ENCODE data around the gene RFPL1. TPM values are rescaled to one million over a fixed set of nuclear protein-coding genes. Genes with fewer than 3 reads are reported as not detected.
A peak's percentile ranks its signal among the peaks of the same experiment; 100 is the strongest.
"Not testable (repeated sequence)": the region's sequence is repeated elsewhere in the genome, so short reads cannot be mapped to it uniquely, and the experiment has no call there.

Gene RFPL1
- not detected for total RNA-seq

GRCh38 chr22:29438283-29438682 lies at the start of gene RFPL1:
Gene RFPL1 (plus strand): TSS chr22:29438583.
- H3K36me3 ChIP-seq; in situ Hi-C loops (cut with MboI; ENCODE audit: low sequenced_read_pairs in 4 of 4); ATAC-seq; H3K4me3 ChIP-seq; H3K9me3 ChIP-seq; DNase-seq; H3K27ac ChIP-seq; H3K4me1 ChIP-seq; intact Hi-C loops (cut with DNase I; ENCODE audit: low total_unique reads): not testable (repeated sequence)
- H3K27me3 ChIP-seq = peaks cover 0 to 15% (median 2%) of the 10 kb centered on the region in 3 donors

GRCh38 chr22:29388759-29389090 lies 49.7 kb upstream of the RFPL1 start:
- Histone ChIP-seq H3K9me3 (no peaks in the 10 kb centered on the region), H3K4me3 (peak overlapping the region; percentile 69 to 96 (median 82)), H3K27ac (peak overlapping the region; percentile 83 to 97 (median 92)), H3K27me3 (no peaks in the 10 kb centered on the region), H3K4me1 (peaks cover 26 to 27% of the 10 kb centered on the region in 2 donors), H3K36me3 (no peaks in the 10 kb centered on the region)
- peak; percentile 32 for ATAC-seq
- intact Hi-C loops (cut with DNase I; ENCODE audit: low total_unique reads) (loop anchor here (1.0 kb wide), 2 partner anchors 51 to 82 kb away; partner anchors contain the start of gene GAS2L1), in situ Hi-C loops (cut with MboI; ENCODE audit: low sequenced_read_pairs in 4 of 4) (no loop called here)
- no peak for TF ChIP-seq CTCF (IDR thresholded peaks at IDR 0.05 in 4 of 5, conservative IDR thresholded peaks at IDR 0.05 in 1 of 5)
- TF ChIP-seq POLR2A (IDR thresholded peaks at IDR 0.05) = no peak
- no peak for DNase-seq

- peaks cover 26 to 27% of the 10 kb centered on the region in 2 donors for H3K4me1 ChIP-seq
- in situ Hi-C loops (cut with MboI; ENCODE audit: low sequenced_read_pairs in 4 of 4) = loop anchor here in 2 of 4 donors (10.0 kb wide), 2 partner anchors 85 to 135 kb away; partner anchors contain the start of gene GAS2L1 (in 1 of the 2)
These were observed 48.1 kb upstream of the RFPL1 start for GRCh38 chr22:29390270-29390669.

GRCh38 chr22:29391546-29391945 lies 46.8 kb upstream of the RFPL1 start:
- no peak for DNase-seq
- no peaks in the 10 kb centered on the region for H3K36me3 ChIP-seq
- in situ Hi-C loops (cut with MboI; ENCODE audit: low sequenced_read_pairs in 4 of 4) = loop anchor here in 2 of 4 donors (10.0 kb wide), 2 partner anchors 87 to 133 kb away; partner anchors contain the start of gene GAS2L1 (in 1 of the 2)
- no peak overlapping the region for H3K4me3 ChIP-seq
- no peak for TF ChIP-seq POLR2A (IDR thresholded peaks at IDR 0.05)
- TF ChIP-seq CTCF (IDR thresholded peaks at IDR 0.05 in 4 of 5, conservative IDR thresholded peaks at IDR 0.05 in 1 of 5) = no peak
- H3K9me3 ChIP-seq = no peaks in the 10 kb centered on the region
- H3K4me1 ChIP-seq = peaks cover 17 to 20% of the 10 kb centered on the region in 2 donors
- no peaks in the 10 kb centered on the region for H3K27me3 ChIP-seq
- ATAC-seq = no peak
- intact Hi-C loops (cut with DNase I; ENCODE audit: low total_unique reads) = loop anchor here (10.0 kb wide), 1 partner anchor 133 kb away; no protein-coding TSS in a partner anchor
- H3K27ac ChIP-seq = no peak overlapping the region

More at GRCh38 chr22:29390270-29390669, 48.1 kb upstream of the RFPL1 start:
- TF ChIP-seq POLR2A (IDR thresholded peaks at IDR 0.05) (no peak), CTCF (IDR thresholded peaks at IDR 0.05 in 4 of 5, conservative IDR thresholded peaks at IDR 0.05 in 1 of 5) (no peak)
- H3K4me3 ChIP-seq = no peak overlapping the region
- no peak for ATAC-seq
- no peak for DNase-seq
- H3K27ac ChIP-seq = no peak overlapping the region
- no peaks in the 10 kb centered on the region for H3K9me3 ChIP-seq
- intact Hi-C loops (cut with DNase I; ENCODE audit: low total_unique reads) = loop anchor here (10.0 kb wide), 1 partner anchor 135 kb away; no protein-coding TSS in a partner anchor
- no peaks in the 10 kb centered on the region for H3K36me3 ChIP-seq
- no peaks in the 10 kb centered on the region for H3K27me3 ChIP-seq

GRCh38 chr22:29393019-29393608 lies 45.3 kb upstream of the RFPL1 start:
- no peak for TF ChIP-seq CTCF (IDR thresholded peaks at IDR 0.05 in 4 of 5, conservative IDR thresholded peaks at IDR 0.05 in 1 of 5)
- TF ChIP-seq POLR2A (IDR thresholded peaks at IDR 0.05) = no peak
- in situ Hi-C loops (cut with MboI; ENCODE audit: low sequenced_read_pairs in 4 of 4) = loop anchor here in 2 of 4 donors (10.0 kb wide), 2 partner anchors 88 to 132 kb away; partner anchors contain the start of gene GAS2L1 (in 1 of the 2)
- H3K27me3 ChIP-seq = no peaks in the 10 kb centered on the region
- no peaks in the 10 kb centered on the region for H3K9me3 ChIP-seq
- peaks cover 4 to 7% of the 10 kb centered on the region in 2 donors for H3K4me1 ChIP-seq
- H3K36me3 ChIP-seq = no peaks in the 10 kb centered on the region
- no peak overlapping the region for H3K4me3 ChIP-seq
- ATAC-seq (no peak), DNase-seq (no peak)
- intact Hi-C loops (cut with DNase I; ENCODE audit: low total_unique reads) = loop anchor here (10.0 kb wide), 1 partner anchor 132 kb away; no protein-coding TSS in a partner anchor
- no peak overlapping the region for H3K27ac ChIP-seq

Measured in gastrocnemius medialis (tissue), 4 donors.